CD4-positive, alpha-beta T cell (primary cell): ENCODE measurements around the gene LGR6. TPM values are rescaled to one million over a fixed set of nuclear protein-coding genes. Genes with fewer than 3 reads are reported as not detected.

Source experiments
- ATAC-seq: fragments of 200-7000 bp; cut with Tn5 transposase; one replicate; pipeline ENCODE4 v1.10.0; 2022; ENCODE audit warnings: mild to moderate bottlenecking; ENCODE audit not compliant: poor library complexity
- CTCF ChIA-PET: fragments of 350-600 bp; sonication (Branson Sonifier 250); formaldehyde crosslinking; loops from one replicate; lab custom pipeline; 2021; ENCODE audit warnings: antibody characterized with exemption, inconsistent platforms; lab: Charles Lee
- POLR2A ChIA-PET: fragments of 350-600 bp; sonication (Branson Sonifier 250); formaldehyde crosslinking; loops from one replicate; lab custom pipeline; 2021; ENCODE audit warnings: antibody characterized with exemption, inconsistent platforms; lab: Charles Lee
- DNase-seq, 14 experiments: peaks; one replicate each; pipeline ENCODE4 v3.0.0-alpha.2; 2013 to 2020; ENCODE audit warnings: mixed read lengths in 2 of 14
- H3K27ac ChIP-seq, 2 donors: one replicate each; pipeline versions ENCODE4 v1.5.1 to v1.7.0; 2013; ENCODE audit warnings: low read length in 2 of 2, low read depth in 1 of 2, mild to moderate bottlenecking in 1 of 2
- H3K27me3 ChIP-seq, 2 experiments: 1 replicate in 1 of 2; 2 replicates in 1 of 2; pipeline versions ENCODE4 v1.6.1 to v1.7.0; 2013; ENCODE audit warnings: low read length in 2 of 2, control low read depth in 1 of 2, mild to moderate bottlenecking in 1 of 2, moderate library complexity in 1 of 2; ENCODE audit not compliant: insufficient read depth in 2 of 2, control insufficient read depth in 1 of 2
- H3K36me3 ChIP-seq: one replicate; pipeline ENCODE4 v1.6.1; 2013; ENCODE audit warnings: low read length, control low read depth; ENCODE audit not compliant: insufficient read depth
- H3K4me1 ChIP-seq: one replicate; pipeline ENCODE4 v1.6.1; 2013; ENCODE audit warnings: low read length, control low read depth; ENCODE audit not compliant: insufficient read depth
- H3K4me3 ChIP-seq: one replicate; pipeline ENCODE4 v1.5.1; 2013; ENCODE audit warnings: mild to moderate bottlenecking, low read length, moderate library complexity
- H3K9me3 ChIP-seq, 2 experiments: 1 replicate in 1 of 2; 2 replicates in 1 of 2; pipeline versions ENCODE4 v1.6.1 to v1.7.0; 2013; ENCODE audit warnings: low read length in 2 of 2, mild to moderate bottlenecking in 2 of 2, control low read depth in 1 of 2, moderate library complexity in 1 of 2; ENCODE audit not compliant: control insufficient read depth in 1 of 2, insufficient read depth in 1 of 2
- H3K27ac Mint-ChIP-seq: one replicate; pipeline ENCODE4 v1.8.0; 2020; ENCODE audit warnings: mixed read lengths
- H3K27me3 Mint-ChIP-seq: one replicate; pipeline ENCODE4 v1.8.0; 2021; ENCODE audit warnings: mixed read lengths
- H3K36me3 Mint-ChIP-seq: one replicate; pipeline ENCODE4 v1.8.0; 2021; ENCODE audit warnings: low read depth, mixed read lengths
- H3K4me1 Mint-ChIP-seq: one replicate; pipeline ENCODE4 v1.8.0; 2021; ENCODE audit warnings: low read depth, mixed read lengths
- H3K4me3 Mint-ChIP-seq: one replicate; pipeline ENCODE4 v1.8.0; 2020; ENCODE audit warnings: mild to moderate bottlenecking, mixed read lengths
- H3K9me3 Mint-ChIP-seq: one replicate; pipeline ENCODE4 v1.8.0; 2020; ENCODE audit warnings: mixed read lengths
- CTCF ChIP-seq: fragments of 200-600 bp; IDR thresholded peaks from one replicate; pipeline ENCODE4 v1.8.0; 2022; ENCODE audit warnings: antibody characterized with exemption, mild to moderate bottlenecking
- intact Hi-C, 2 experiments: fragments of 100-400 bp; cut with DNase I in 1 of 2; cut with micrococcal nuclease in 1 of 2; formaldehyde crosslinking; loops; one replicate each; pipeline versions ENCODE4 v1.15.1 to v1.9.0; 2023 to 2025; cut with DNase I, micrococcal nuclease
- total RNA-seq, 174 experiments: library from RNA in 2 of 174; stranded (reverse) in 2 of 174; gene quantifications; one replicate each; pipeline ENCODE4 v1.2.3 and lab custom pipeline; 2021 to 2026

The LGR6 gene
- total RNA-seq, 2 experiments from 2014 or later = 0.19 to 0.45 TPM

- H3K27ac Mint-ChIP-seq = no peak overlapping the region
- no peak overlapping the region for H3K4me3 Mint-ChIP-seq
- intact Hi-C loops = no loop called here
Measured at GRCh38 chr1:202320081-202320405, 126.4 kb downstream of the LGR6 start.

GRCh38 chr1:202323731-202324130 is 130.1 kb downstream of the LGR6 start:
- no peaks in the 10 kb centered on the region for H3K9me3 Mint-ChIP-seq
- no peak for TF ChIP-seq CTCF
- Histone ChIP-seq H3K9me3 (no peaks in the 10 kb centered on the region), H3K4me3 (no peak overlapping the region), H3K27me3 (no peaks in the 10 kb centered on the region), H3K36me3 (no peaks in the 10 kb centered on the region), H3K4me1 (no peaks in the 10 kb centered on the region), H3K27ac (no peak overlapping the region)
- no peak for DNase-seq
- ATAC-seq = no peak
- no peaks in the 10 kb centered on the region for H3K27me3 Mint-ChIP-seq
- H3K4me1 Mint-ChIP-seq = no peaks in the 10 kb centered on the region
- intact Hi-C loops = no loop called here
- ChIA-PET CTCF (no interaction called here), POLR2A (no interaction called here)
- no peak overlapping the region for H3K4me3 Mint-ChIP-seq
- no peak overlapping the region for H3K27ac Mint-ChIP-seq
- H3K36me3 Mint-ChIP-seq = no peaks in the 10 kb centered on the region

More at GRCh38 chr1:202320081-202320405, 126.4 kb downstream of the LGR6 start:
- Histone ChIP-seq H3K4me1 (no peaks in the 10 kb centered on the region), H3K4me3 (no peak overlapping the region), H3K36me3 (no peaks in the 10 kb centered on the region), H3K9me3 (no peaks in the 10 kb centered on the region), H3K27ac (no peak overlapping the region), H3K27me3 (no peaks in the 10 kb centered on the region)
- no peak for TF ChIP-seq CTCF
- ATAC-seq (no peak), DNase-seq (no peak)
- no peaks in the 10 kb centered on the region for H3K9me3 Mint-ChIP-seq
- H3K4me1 Mint-ChIP-seq = no peaks in the 10 kb centered on the region
- peaks cover 5% of the 10 kb centered on the region for H3K27me3 Mint-ChIP-seq
- CTCF ChIA-PET = no interaction called here
- POLR2A ChIA-PET = no interaction called here
- H3K36me3 Mint-ChIP-seq = no peaks in the 10 kb centered on the region

GRCh38 chr1:202324646-202325045 is 131.0 kb downstream of the LGR6 start:
- DNase-seq = no peak
- Histone ChIP-seq H3K27me3 (no peaks in the 10 kb centered on the region), H3K4me1 (no peaks in the 10 kb centered on the region), H3K4me3 (no peak overlapping the region), H3K9me3 (no peaks in the 10 kb centered on the region), H3K27ac (no peak overlapping the region), H3K36me3 (no peaks in the 10 kb centered on the region)
- POLR2A ChIA-PET = no interaction called here
- CTCF ChIA-PET = no interaction called here
- no peak for ATAC-seq
- Mint-ChIP-seq H3K9me3 (no peaks in the 10 kb centered on the region), H3K36me3 (peaks cover 3% of the 10 kb centered on the region), H3K4me1 (no peaks in the 10 kb centered on the region), H3K27me3 (no peaks in the 10 kb centered on the region), H3K27ac (no peak overlapping the region), H3K4me3 (no peak overlapping the region)
- intact Hi-C loops = no loop called here
- no peak for TF ChIP-seq CTCF
